ENCODE results near the gene CLEC4M.

CLEC4M gene, protein sequence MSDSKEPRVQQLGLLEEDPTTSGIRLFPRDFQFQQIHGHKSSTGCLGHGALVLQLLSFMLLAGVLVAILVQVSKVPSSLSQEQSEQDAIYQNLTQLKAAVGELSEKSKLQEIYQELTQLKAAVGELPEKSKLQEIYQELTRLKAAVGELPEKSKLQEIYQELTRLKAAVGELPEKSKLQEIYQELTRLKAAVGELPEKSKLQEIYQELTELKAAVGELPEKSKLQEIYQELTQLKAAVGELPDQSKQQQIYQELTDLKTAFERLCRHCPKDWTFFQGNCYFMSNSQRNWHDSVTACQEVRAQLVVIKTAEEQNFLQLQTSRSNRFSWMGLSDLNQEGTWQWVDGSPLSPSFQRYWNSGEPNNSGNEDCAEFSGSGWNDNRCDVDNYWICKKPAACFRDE

DNA sequence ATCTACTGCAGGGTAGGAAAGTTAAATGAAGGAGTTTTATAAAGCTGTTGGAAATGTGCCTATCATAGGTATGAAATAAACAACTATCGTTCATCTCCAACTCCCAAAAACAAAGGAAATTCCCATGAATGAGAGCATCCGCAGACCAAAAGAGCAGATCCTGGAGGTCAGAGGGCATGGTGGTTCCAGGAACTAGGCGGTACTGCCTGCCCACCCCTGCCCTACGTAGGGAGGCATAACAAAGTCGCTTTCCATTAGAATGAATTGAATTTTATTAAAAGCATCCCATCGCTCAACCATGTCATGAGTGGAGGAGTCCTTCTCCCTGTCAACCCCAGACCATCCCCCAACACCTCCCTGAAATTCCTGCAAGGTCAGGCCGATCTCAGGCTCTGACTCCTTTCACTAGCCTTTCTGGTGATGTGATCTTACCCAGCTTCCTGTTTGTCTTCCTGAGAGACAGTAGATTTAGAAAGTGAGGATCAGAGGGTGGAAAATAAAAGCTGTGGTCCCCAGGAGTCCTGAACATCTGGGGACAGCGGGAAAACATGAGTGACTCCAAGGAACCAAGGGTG lies at the start of gene CLEC4M:
TSS of gene CLEC4M (plus strand) at position 525 of the 575 bp plus-strand sequence. CDS start at position 549, 24 bp downstream.
- no peak for DNase-seq (ENCODE audit: low read depth, low spot score)

- no peak for DNase-seq (ENCODE audit: low read depth, low spot score)
Measured at GRCh38 chr19:7715671-7716070, 47.4 kb upstream of the CLEC4M start.

DNA sequence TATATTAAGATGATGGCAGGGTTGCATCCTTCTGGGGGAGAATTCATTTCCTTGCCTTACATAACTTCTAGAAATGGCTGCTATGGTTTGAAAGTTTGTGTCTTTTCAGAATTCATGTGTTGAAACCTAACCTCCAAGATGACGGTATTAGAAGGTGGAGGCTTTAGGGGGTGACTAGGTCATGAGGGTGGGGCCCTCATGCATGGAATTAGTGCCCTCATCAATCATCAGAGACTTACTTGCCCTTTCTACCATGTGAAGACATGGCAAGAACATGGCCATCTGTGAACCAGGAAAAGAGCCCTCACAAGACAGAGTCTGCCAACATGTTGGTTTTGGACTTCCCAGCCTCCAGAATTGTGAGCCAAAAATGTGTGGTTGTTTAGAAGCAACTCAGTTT lies 46.3 kb upstream of the CLEC4M start:
- DNase-seq (ENCODE audit: low read depth, low spot score), result no peak

GRCh38 chr19:7718668-7719067 lies 44.4 kb upstream of the CLEC4M start:
- no peak for DNase-seq (ENCODE audit: low read depth, low spot score)

GRCh38 chr19:7720351-7720750 lies 42.7 kb upstream of the CLEC4M start:
- no peak for DNase-seq (ENCODE audit: low read depth, low spot score)

GRCh38 chr19:7722231-7722651 lies 40.8 kb upstream of the CLEC4M start:
- no peak for DNase-seq (ENCODE audit: low read depth, low spot score)

GRCh38 chr19:7725791-7726190 lies 37.3 kb upstream of the CLEC4M start:
- no peak for DNase-seq (ENCODE audit: low read depth, low spot score)

GRCh38 chr19:7729211-7729610 lies 33.8 kb upstream of the CLEC4M start:
- no peak for DNase-seq (ENCODE audit: low read depth, low spot score)

DNA sequence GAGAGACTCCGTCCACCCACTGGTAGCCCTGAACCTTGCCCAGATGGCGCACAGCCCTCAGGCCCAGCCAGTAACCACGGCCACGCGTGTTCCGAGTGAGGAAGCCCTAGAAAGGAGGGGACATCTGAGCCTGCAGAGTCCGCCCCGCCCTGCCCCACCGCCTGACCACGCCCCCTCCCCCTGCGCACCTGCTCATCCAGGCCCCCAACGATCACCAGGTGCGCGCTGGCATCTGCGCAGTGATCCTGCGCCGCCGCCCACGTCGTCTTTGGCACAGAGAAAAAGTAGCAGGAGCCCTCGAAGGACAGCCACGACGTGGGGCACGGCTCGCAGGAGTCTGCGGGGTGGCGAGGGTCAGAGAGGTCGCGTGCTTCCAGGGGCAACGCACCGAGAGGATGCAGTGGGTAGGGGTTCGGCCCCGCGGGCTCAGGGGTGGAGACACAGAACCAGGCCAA lies 33.2 kb upstream of the CLEC4M start:
- no peak for DNase-seq (ENCODE audit: low read depth, low spot score)

- no peak for DNase-seq (ENCODE audit: low read depth, low spot score)
Measured at GRCh38 chr19:7730286-7731217, 32.5 kb upstream of the CLEC4M start.

DNA sequence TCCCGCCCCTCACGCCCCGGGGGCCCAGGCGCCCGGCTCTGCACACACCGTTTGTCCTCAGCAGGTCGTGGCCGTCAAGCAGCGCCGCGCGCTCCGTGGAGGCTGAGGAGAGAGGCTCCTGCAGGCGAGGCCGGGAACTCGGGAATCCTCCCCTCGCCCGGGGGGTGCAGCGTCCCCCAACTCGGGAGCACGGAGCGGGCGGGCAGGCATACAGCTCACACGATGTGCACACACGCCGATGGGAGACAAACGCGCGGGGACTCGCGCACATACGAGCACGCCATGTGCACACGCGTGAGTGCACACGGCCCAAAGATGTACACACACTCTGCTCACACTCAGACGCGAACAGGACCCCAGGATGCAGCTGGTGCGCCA lies 31.8 kb upstream of the CLEC4M start:
- no peak for DNase-seq (ENCODE audit: low read depth, low spot score)

GRCh38 chr19:7731615-7732014 lies 31.4 kb upstream of the CLEC4M start:
- no peak for DNase-seq (ENCODE audit: low read depth, low spot score)

DNA sequence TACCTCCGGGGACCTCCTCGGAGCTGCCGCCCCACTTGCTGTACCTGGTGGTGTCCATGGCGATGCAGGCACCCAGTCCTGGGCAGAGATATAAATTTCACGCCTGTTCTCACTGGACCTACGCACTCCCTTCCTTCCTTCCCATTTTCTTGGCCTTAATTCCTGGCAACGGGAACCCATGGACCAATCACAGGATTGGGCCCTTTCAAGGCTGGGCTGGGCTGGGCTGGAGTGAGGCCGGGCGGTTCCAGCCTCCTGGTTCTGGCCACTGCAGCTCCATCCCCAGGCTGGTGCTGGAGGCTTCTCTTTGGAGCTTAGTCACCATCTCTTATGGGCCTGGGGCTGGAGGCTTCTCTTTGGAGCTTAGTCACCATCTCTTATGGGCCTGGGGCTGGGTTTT lies 31.0 kb upstream of the CLEC4M start, which contains the start of gene CLEC4G:
TSS of gene CLEC4G (minus strand) at position 66 of the 400 bp plus-strand sequence. CDS start at position 58, 8 bp downstream.
- no peak for DNase-seq (ENCODE audit: low read depth, low spot score)

GRCh38 chr19:7733376-7733775 lies 29.7 kb upstream of the CLEC4M start:
- no peak for DNase-seq (ENCODE audit: low read depth, low spot score)

DNA sequence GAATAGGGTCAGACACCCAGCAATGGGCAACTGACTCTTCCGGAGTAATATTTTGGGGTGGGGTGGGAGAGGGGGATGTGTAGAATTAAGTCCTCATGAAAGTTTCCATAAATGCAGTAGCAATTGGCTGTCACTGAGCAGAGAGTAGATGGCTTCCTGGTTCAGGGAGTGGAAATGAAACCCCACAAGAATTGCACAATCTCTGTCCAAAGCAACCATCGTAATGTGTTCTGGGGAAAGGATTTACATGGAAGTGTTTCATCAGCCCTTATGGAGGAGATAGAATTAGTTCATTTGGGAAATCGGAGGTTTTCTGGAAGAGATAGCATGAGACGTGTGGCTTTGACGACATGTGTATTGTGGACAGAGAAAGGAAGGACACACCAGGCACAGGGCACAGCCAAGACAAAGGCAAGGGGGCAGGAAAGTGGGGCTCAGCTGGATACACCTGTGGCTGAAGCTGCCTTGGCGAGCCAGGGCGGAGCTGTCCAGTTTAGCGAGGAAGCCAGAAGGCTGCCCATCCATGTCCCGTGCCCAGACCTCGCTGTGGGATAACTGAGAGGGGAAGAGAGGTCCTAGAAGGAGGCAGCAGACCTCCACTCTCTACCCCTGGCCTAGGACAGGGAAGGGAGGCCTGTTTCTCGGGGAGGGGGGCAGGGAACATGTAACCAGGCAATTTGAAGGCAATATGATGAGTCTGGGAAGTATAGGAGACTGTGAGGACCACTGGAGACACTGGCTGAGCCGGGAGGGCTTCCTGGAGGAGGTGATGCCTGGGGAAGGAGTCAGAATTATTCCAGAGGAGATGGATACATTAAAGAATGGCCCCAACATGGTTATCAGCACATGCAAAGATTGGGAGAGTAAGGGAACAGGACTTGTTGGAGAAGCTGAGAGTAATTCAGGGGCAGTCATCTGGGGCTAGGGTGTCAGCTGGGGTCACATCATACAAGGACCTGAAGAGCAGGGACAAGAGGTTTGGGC lies 28.5 kb upstream of the CLEC4M start:
- no peak for DNase-seq (ENCODE audit: low read depth, low spot score)

GRCh38 chr19:7736148-7736547 lies 26.9 kb upstream of the CLEC4M start:
- DNase-seq (ENCODE audit: low read depth, low spot score), result no peak

- DNase-seq (ENCODE audit: low read depth, low spot score), result no peak
Measured at GRCh38 chr19:7737215-7737614, 25.8 kb upstream of the CLEC4M start.

DNA sequence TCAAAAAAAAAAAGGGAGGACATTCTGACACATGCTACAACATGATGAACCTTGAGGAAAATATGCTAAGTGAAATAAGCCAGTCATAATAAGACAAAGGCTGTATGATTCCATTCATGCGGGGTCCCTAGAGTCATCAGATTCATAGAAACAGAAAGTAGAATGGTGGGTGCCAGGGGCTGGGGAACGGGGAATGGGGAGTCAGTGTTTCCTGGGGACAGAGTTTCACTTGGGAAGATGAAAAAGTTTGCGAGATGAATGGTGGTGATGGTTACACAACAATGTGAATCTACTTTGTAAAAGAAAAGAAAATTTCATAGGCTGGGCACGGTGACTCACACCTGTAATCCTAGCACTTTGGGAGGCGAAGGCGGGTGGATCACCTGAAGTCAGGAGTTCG lies 25.0 kb upstream of the CLEC4M start:
- no peak for DNase-seq (ENCODE audit: low read depth, low spot score)

DNA sequence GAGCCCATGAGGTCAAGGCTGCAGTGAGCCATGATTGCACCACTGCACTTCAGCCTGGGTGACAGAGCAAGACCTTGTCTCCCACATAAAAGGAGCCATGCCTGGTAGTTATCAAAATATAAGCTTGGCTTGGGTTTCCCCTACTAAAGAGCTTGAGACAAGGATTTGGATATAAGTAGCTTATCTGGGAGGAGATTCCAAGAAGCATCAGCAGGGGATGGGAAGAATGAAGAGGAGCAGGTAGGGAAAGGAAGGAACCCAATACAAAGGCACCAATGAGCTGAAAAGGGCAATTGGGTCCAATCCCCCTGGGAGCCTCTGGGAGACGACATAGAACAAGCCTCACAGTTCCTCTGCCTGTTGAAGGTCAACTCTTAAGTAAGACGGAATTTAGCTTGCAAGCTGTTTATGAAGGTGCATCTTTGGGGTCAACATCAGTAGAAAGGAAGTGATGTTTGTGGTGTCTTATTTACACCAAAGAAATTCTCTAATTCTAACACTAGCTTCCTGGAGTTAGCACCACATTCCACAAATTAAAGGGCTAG lies 23.8 kb upstream of the CLEC4M start:
- DNase-seq (ENCODE audit: low read depth, low spot score), result no peak

Data from iPS DF 19.7 (cell line).